Epithelial cell of esophagus (primary cell): ENCODE results near the gene SCAI.

ENCODE experiments used
- DNase-seq: peaks from one replicate; pipeline ENCODE4 v3.0.0; 2010; ENCODE audit warnings: low read depth
- H3K4me3 ChIP-seq: 2 replicates; pipeline ENCODE4 v1.5.1; 2011; ENCODE audit warnings: mild to moderate bottlenecking, low read length, control low read depth
- TF ChIP-seq, protein P1 (sequence below): IDR thresholded peaks from 2 replicates; pipeline ENCODE4 v1.5.1; 2011; ENCODE audit warnings: low read depth, mild to moderate bottlenecking, low read length, control low read depth, inconsistent platforms; ENCODE audit not compliant: insufficient read depth; ENCODE audit errors: missing control alignments

Gene SCAI

GRCh38 chr9:125103021-125103420, 40.3 kb downstream of the SCAI start:
- TF ChIP-seq, protein P1, sequence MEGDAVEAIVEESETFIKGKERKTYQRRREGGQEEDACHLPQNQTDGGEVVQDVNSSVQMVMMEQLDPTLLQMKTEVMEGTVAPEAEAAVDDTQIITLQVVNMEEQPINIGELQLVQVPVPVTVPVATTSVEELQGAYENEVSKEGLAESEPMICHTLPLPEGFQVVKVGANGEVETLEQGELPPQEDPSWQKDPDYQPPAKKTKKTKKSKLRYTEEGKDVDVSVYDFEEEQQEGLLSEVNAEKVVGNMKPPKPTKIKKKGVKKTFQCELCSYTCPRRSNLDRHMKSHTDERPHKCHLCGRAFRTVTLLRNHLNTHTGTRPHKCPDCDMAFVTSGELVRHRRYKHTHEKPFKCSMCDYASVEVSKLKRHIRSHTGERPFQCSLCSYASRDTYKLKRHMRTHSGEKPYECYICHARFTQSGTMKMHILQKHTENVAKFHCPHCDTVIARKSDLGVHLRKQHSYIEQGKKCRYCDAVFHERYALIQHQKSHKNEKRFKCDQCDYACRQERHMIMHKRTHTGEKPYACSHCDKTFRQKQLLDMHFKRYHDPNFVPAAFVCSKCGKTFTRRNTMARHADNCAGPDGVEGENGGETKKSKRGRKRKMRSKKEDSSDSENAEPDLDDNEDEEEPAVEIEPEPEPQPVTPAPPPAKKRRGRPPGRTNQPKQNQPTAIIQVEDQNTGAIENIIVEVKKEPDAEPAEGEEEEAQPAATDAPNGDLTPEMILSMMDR: no peak
- DNase-seq: no peak
- no peak overlapping the region for H3K4me3 ChIP-seq

DNA sequence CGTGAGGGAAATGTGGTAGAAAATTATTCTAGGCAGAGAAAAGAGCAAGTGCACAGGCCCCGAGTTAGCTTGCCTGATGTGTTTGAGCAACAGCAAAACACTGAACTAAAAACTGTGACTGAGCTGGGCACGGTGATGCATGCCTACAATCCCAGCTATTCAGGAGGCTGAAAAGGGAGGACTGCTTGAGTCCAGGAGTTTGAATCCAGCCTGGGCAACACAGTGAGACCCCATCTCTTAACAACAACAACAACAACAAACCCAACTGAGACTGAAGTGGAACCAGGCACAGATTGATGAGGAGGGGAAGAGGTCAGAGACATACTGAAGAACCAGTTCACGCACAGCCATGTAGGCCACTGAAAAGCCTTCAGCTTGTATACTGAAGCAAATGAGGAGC, 42.5 kb downstream of the SCAI start:
- TF ChIP-seq, protein P1: no peak
- no peak overlapping the region for H3K4me3 ChIP-seq
- no peak for DNase-seq

DNA sequence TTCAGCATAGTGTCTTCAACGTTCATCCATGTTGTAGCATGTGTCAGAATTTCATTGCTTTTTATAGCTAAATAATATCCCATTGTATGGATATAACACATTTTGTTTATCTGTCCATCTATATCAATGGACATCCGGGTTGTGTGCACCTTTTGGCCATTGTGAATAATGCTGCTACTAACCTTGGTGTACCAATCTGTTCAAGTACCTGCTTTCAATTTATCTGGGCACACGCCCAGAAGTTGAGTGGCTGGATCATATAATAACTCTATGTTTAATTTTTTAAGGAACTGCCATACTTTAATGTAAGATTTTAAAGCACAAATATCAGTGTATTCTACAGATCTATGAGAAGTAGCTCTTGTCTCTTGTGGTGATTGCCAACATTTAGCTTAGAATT, 43.5 kb downstream of the SCAI start:
- no peak for DNase-seq
- TF ChIP-seq, protein P1: no peak
- H3K4me3 ChIP-seq: no peak overlapping the region

DNA sequence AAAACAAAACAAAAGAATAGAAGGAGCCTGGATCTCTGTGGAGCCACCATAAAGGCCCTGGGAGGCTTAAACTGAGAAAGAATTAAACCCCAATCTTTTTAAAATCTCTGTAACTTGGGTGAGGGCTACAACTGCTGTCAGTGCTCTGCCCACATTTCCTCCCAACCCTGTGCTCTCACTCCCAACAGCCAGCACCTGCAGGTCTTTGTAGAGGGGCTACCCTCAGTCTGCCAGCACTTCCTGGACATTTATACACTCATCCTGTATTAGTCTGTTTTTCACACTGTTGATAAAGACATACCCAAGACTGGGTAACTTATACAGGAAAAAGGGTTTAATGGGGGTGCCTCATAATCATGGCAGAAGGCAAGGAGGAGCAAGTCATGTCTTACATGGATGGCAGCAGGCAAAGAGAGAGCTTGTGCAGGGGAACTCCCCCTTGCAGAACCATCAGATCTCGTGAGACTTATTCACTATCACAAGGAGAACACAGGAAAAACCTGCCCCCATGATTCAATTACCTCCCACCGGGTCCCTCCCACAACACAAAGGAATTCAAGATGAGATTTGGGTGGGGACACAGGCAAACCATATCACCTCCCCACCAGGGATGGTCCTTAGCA, 47.4 kb downstream of the SCAI start:
- no peak overlapping the region for H3K4me3 ChIP-seq
- DNase-seq: no peak
- TF ChIP-seq, protein P1: no peak

DNA sequence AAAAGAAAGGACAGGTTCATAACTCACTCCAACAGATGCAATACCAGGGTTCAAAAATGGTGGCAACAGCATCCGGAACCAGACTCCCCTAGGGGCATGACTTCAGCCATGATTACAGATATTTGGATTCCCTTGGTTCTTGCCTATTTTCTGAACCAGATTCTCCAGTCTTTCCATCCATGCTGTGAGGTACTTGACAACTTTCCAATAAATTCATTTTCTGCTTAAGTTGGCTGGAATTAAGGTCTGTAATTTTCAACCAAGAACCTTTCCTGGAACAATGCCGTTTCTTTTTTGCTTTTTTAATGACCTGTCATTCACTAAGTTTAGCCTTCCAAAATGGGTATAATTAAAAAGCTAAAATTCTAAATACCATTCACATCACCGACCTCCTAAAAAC, 52.2 kb downstream of the SCAI start:
- H3K4me3 ChIP-seq: no peak overlapping the region
- TF ChIP-seq, protein P1: no peak
- no peak for DNase-seq

DNA sequence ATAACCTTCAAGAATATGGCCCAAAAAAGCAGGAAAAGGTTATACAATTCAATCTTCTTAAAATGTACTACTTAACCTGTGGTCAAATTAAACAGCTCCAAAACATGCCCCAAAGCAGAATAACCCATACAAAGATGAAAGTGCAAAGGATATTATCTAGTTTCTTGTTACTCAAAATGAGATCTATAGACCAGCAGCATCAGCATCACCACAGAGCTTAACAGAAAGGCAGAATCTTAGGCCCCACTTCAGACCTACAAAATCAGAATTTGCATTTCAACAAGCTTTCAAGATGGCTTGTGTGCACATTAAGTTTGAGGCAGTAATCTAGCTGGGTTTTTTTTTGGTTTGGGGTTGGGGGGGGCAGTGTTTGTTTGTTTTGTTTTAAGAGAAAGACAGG, 54.0 kb downstream of the SCAI start:
- TF ChIP-seq, protein P1: no peak
- no peak overlapping the region for H3K4me3 ChIP-seq
- no peak for DNase-seq

- TF ChIP-seq, protein P1: no peak
- DNase-seq: no peak
- H3K4me3 ChIP-seq: no peak overlapping the region
Measured at GRCh38 chr9:125088752-125089151, 54.6 kb downstream of the SCAI start.
